Omental fat pad (tissue), 4 donors: ENCODE data around the gene ETV6. TPM values are rescaled to one million over a fixed set of nuclear protein-coding genes. Genes with fewer than 3 reads are reported as not detected.
"Not testable (repeated sequence)": the region's sequence is repeated elsewhere in the genome, so short reads cannot be mapped to it uniquely, and the experiment has no call there.

Source experiments
- ATAC-seq: fragments of 150-250 bp; one replicate; pipeline ENCODE4 v1.9.1; 2016; ENCODE audit warnings: mild to moderate bottlenecking, moderate library complexity; ENCODE audit not compliant: low FRiP score
- DNase-seq: peaks from one replicate; pipeline ENCODE4 v3.0.0-alpha.2; 2019; ENCODE audit warnings: low spot score
- CTCF ChIP-seq, 3 donors: fragments of 450-650 bp; IDR thresholded peaks; one replicate each; pipeline ENCODE4 v1.5.1; 2016 to 2017; ENCODE audit warnings: antibody characterized with exemption in 3 of 3, mild to moderate bottlenecking in 3 of 3, moderate library complexity in 2 of 3
- total RNA-seq, 4 donors: library from RNA; depleted of rRNA; stranded (reverse); fragments of >200 nt; gene quantifications; one replicate each; pipeline ENCODE4 v1.1.0, GENCODE V29; 2016

Gene ETV6
- total RNA-seq, 4 donors from 2014 or later = 9.3 to 28.2 (median 17.6) TPM

DNA sequence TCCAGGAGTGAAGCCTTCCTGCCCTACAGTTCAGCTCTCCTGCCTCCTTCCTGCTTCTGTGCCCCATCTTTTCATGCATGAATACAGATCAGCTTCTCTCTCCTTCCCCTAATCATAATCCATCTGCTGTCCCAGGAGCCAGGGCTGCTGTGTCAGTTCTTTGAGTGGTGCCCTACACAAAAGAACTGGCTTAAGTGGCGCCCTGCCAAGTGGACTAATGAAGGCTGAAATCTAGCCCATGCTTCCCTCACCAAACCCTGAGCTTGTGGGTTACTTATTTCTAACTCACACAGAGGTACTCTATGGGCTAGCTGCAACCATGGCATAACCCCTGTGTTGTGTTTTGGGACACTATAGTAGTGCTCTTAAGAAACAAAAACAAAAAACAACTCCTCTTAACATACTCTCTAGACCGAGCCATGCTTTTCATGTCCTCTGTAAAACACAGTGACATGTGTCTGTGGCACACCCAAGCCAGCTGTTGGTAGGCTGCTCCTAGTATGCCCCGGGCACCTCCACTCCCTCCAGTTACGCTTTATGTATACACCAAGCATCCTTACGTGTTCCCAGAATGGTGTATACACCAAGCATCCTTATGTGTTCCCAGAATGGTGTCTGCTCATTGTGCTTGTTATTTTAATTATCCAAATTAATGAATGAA lies 19.3 kb upstream of the ETV6 start:
- TF ChIP-seq CTCF (IDR thresholded peaks at IDR 0.05) = no peak
- DNase-seq (no peak), ATAC-seq (no peak)

DNA sequence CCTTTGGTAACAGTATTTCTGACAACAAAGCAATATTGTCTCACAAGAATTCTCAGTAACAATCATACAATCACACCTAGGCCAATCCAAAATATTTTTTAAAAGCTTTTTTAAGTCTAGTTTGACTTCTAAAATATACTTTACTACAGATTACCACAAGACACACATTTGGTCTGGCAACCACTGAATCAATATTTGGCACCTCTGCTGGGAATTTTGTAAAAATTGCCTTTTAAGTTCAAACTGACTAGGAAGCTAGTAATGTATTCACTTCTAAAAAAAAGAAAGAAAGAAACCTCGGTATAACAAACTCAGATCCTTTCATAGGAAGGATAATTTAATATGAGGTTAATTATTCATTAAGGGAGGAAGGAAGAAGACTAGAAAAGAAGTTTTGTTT lies 18.2 kb upstream of the ETV6 start:
- DNase-seq (no peak), ATAC-seq (no peak)
- TF ChIP-seq CTCF (IDR thresholded peaks at IDR 0.05) = no peak

GRCh38 chr12:11631881-11632280 lies 17.6 kb upstream of the ETV6 start:
- not testable (repeated sequence) for DNase-seq, ATAC-seq

GRCh38 chr12:11633968-11634367 lies 15.5 kb upstream of the ETV6 start:
- ATAC-seq = no peak
- no peak for TF ChIP-seq CTCF (IDR thresholded peaks at IDR 0.05)
- no peak for DNase-seq

- no peak for ATAC-seq
- no peak for DNase-seq
- no peak for TF ChIP-seq CTCF (IDR thresholded peaks at IDR 0.05)
These were observed 14.1 kb upstream of the ETV6 start for GRCh38 chr12:11635341-11635740.

GRCh38 chr12:11638315-11638916 lies 11.1 kb upstream of the ETV6 start:
- no peak for TF ChIP-seq CTCF (IDR thresholded peaks at IDR 0.05)
- ATAC-seq = no peak

GRCh38 chr12:11639454-11639853 lies 10.0 kb upstream of the ETV6 start:
- ATAC-seq (no peak), DNase-seq (no peak)
- TF ChIP-seq CTCF (IDR thresholded peaks at IDR 0.05) = no peak

More at GRCh38 chr12:11638315-11638916, 11.1 kb upstream of the ETV6 start:
- no peak for DNase-seq
